ENCODE results near the gene SLC8A2.

SLC8A2 gene

GRCh38 chr19:47459477-47459876 is 12.2 kb downstream of the SLC8A2 start:
- no peaks in the 10 kb centered on the region for H3K27me3 ChIP-seq (ENCODE audit: insufficient read depth, low read depth, severe bottlenecking)

DNA sequence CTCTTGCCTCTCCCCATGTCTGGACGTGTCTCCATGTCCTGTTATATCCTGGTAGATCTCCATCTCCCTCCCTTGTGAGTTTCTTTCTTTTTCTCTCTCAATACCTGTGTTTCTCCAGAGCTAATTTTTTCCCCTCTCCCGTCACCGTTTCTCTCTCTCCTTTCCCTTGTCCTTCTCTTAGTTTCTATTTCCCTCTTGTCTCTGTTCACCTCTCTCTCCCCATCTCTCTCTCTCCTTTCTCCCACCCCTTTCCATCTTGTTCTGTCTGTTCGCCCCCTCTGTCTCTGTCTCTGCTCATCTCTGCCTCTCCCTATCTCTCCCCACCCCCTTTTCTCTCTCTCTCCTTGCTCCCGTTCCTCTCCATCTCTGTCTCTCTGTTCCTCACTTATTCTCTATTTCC is 13.0 kb downstream of the SLC8A2 start:
- no peak for DNase-seq
- Histone ChIP-seq H3K9me3 (ENCODE audit: severe bottlenecking) (no peaks in the 10 kb centered on the region), H3K27ac (no peak overlapping the region), H3K27me3 (ENCODE audit: insufficient read depth, low read depth, severe bottlenecking) (no peaks in the 10 kb centered on the region), H3K36me3 (peaks cover 35% of the 10 kb centered on the region), H3K4me3 (ENCODE audit: low read depth, low read length) (no peak overlapping the region)
- TF ChIP-seq, protein P1, sequence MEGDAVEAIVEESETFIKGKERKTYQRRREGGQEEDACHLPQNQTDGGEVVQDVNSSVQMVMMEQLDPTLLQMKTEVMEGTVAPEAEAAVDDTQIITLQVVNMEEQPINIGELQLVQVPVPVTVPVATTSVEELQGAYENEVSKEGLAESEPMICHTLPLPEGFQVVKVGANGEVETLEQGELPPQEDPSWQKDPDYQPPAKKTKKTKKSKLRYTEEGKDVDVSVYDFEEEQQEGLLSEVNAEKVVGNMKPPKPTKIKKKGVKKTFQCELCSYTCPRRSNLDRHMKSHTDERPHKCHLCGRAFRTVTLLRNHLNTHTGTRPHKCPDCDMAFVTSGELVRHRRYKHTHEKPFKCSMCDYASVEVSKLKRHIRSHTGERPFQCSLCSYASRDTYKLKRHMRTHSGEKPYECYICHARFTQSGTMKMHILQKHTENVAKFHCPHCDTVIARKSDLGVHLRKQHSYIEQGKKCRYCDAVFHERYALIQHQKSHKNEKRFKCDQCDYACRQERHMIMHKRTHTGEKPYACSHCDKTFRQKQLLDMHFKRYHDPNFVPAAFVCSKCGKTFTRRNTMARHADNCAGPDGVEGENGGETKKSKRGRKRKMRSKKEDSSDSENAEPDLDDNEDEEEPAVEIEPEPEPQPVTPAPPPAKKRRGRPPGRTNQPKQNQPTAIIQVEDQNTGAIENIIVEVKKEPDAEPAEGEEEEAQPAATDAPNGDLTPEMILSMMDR (IDR thresholded peaks at IDR 0.05; ENCODE audit: low read depth, low read length) = no peak

More at GRCh38 chr19:47459477-47459876, 12.2 kb downstream of the SLC8A2 start:
- no peak for DNase-seq
- H3K36me3 ChIP-seq = peaks cover 34% of the 10 kb centered on the region
- H3K9me3 ChIP-seq (ENCODE audit: severe bottlenecking) = no peaks in the 10 kb centered on the region
- no peak overlapping the region for H3K27ac ChIP-seq
- TF ChIP-seq, protein P1 (IDR thresholded peaks at IDR 0.05; ENCODE audit: low read depth, low read length) = no peak
- no peak overlapping the region for H3K4me3 ChIP-seq (ENCODE audit: low read depth, low read length)

DNA sequence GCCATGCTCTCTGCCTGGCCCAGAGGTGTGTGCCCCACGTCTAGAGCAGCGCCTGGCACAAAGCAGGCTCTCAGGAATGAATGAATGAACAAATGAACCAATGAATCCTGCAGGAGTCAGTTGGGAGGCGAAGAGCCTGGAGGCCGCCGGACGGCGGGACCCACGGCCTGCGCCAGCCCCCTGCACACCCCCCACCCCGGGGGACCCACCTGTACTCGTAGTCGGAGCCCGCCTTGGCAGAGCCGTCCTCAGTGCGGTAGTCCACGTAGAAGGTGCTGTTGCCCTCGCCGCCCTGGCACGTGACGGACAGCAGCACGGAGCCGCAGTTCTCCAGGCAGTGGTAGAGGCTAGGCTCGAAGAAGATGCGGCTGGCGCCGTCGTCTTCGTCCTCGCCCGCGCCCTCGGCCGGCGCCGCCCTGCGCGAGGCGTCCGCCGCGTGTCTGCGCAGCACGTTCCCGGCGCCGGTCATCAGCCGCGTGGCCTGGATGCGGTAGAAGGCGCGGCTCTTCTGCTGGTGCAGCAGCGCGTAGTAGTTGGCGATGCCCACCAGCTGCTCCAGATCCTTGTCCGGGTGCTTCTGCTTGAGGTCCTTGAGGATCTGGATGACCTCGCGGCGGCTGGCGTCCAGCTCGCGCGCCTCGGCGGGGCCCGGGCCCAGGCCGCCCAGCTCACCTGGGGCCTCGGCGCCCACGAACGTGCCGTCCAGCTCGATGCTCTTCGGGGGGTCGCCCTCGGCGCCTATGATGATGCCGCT is 14.8 kb downstream of the SLC8A2 start:
- H3K9me3 ChIP-seq (ENCODE audit: severe bottlenecking) = no peaks in the 10 kb centered on the region
- TF ChIP-seq, protein P1 (IDR thresholded peaks at IDR 0.05; ENCODE audit: low read depth, low read length) = no peak
- H3K27me3 ChIP-seq (ENCODE audit: insufficient read depth, low read depth, severe bottlenecking) = no peaks in the 10 kb centered on the region
- no peak for DNase-seq
- no peak overlapping the region for H3K27ac ChIP-seq
- H3K36me3 ChIP-seq = peaks cover 40% of the 10 kb centered on the region
- H3K4me3 ChIP-seq (ENCODE audit: low read depth, low read length) = no peak overlapping the region

DNA sequence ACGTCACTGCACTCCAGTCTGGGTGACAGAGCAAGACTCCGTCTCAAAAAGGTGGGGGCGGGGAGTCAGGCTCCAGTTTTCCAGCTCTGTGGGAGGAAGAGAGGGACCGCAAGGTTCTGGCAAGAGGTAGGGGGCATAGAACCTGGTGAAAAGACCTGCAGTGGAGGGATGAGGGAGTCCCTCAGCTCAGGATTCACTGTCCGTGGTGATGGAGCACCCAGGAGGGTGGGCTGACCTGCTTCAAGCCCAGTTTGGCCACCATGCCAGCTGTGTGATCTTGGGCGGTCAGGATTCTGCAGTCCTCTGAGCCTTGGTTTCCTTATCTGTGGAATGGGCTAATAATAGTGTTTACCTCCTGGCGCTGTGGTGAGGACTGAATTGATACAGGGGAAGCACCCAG is 21.2 kb downstream of the SLC8A2 start:
- TF ChIP-seq, protein P1 (IDR thresholded peaks at IDR 0.05; ENCODE audit: low read depth, low read length) = no peak
- H3K27me3 ChIP-seq (ENCODE audit: insufficient read depth, low read depth, severe bottlenecking) = no peaks in the 10 kb centered on the region
- H3K36me3 ChIP-seq = peaks cover 46% of the 10 kb centered on the region
- H3K9me3 ChIP-seq (ENCODE audit: severe bottlenecking) = no peaks in the 10 kb centered on the region
- DNase-seq = no peak
- no peak overlapping the region for H3K4me3 ChIP-seq (ENCODE audit: low read depth, low read length)
- H3K27ac ChIP-seq = no peak overlapping the region

DNA sequence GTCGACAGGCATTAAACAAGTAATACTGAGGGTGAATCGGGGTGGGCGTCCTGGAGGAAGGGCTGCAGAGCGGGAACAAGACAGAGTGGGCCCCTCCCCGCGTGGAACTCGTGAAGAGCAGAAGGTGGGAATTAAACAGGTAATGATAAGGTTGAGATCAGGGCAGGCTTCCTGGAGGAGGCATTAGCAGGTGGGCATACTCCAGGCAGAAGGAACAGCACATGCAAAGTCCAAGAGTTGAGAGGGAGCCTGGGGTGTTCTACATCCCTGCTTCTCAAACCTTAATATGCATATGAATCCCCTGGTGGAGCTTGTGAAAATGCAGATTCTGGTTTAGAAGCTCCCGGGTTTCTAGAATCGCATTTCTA is 23.3 kb downstream of the SLC8A2 start:
- no peak overlapping the region for H3K4me3 ChIP-seq (ENCODE audit: low read depth, low read length)
- H3K9me3 ChIP-seq (ENCODE audit: severe bottlenecking) = no peaks in the 10 kb centered on the region
- DNase-seq = no peak
- H3K27me3 ChIP-seq (ENCODE audit: insufficient read depth, low read depth, severe bottlenecking) = no peaks in the 10 kb centered on the region
- peaks cover 29% of the 10 kb centered on the region for H3K36me3 ChIP-seq
- H3K27ac ChIP-seq = no peak overlapping the region
- TF ChIP-seq, protein P1 (IDR thresholded peaks at IDR 0.05; ENCODE audit: low read depth, low read length) = no peak

Measured in WERI-Rb-1 (cell line).